Smooth muscle cell (in vitro differentiated cells): ENCODE results near the gene CHODL. TPM values are rescaled to one million over a fixed set of nuclear protein-coding genes. Genes with fewer than 3 reads are reported as not detected.

ENCODE experiments used
- DNase-seq: peaks from one replicate; lab custom pipeline; 2025; ENCODE audit not compliant: unreplicated experiment; lab: John Stamatoyannopoulos, UW
- H2AFZ ChIP-seq: fragments of 200-600 bp; sonication (generic); 2 replicates; pipeline ENCODE4 v1.6.0; 2016; ENCODE audit warnings: antibody characterized with exemption, low read depth, mild to moderate bottlenecking
- H3F3A ChIP-seq: fragments of 200-600 bp; sonication (generic); 2 replicates; pipeline ENCODE4 v1.6.0; 2017; ENCODE audit warnings: antibody characterized with exemption, low read depth
- H3K27ac ChIP-seq: fragments of 200-600 bp; sonication (generic); 2 replicates; pipeline ENCODE4 v1.5.1; 2016; ENCODE audit warnings: low read depth, mild to moderate bottlenecking
- H3K27me3 ChIP-seq: fragments of 200-600 bp; sonication (generic); 2 replicates; pipeline ENCODE4 v1.6.1; 2016; ENCODE audit warnings: low read depth, mild to moderate bottlenecking
- H3K36me3 ChIP-seq: fragments of 200-600 bp; sonication (generic); 2 replicates; pipeline ENCODE4 v1.5.1; 2016; ENCODE audit warnings: low read depth
- H3K4me1 ChIP-seq: fragments of 200-600 bp; sonication (generic); 2 replicates; pipeline ENCODE4 v1.5.1; 2016; ENCODE audit warnings: low read depth
- H3K4me2 ChIP-seq: fragments of 200-600 bp; sonication (generic); 2 replicates; pipeline ENCODE4 v1.6.0; 2016; ENCODE audit warnings: mild to moderate bottlenecking
- H3K4me3 ChIP-seq: fragments of 200-600 bp; sonication (generic); 2 replicates; pipeline ENCODE4 v1.5.1; 2016; ENCODE audit warnings: mild to moderate bottlenecking
- H3K79me2 ChIP-seq: fragments of 200-600 bp; sonication (generic); 2 replicates; pipeline ENCODE4 v1.6.0; 2016; ENCODE audit warnings: low read depth, mild to moderate bottlenecking
- H3K9ac ChIP-seq: fragments of 200-600 bp; sonication (generic); 2 replicates; pipeline ENCODE4 v1.6.0; 2016; ENCODE audit warnings: low read depth
- H3K9me3 ChIP-seq: fragments of 200-600 bp; sonication (generic); replicated peaks from 2 replicates; pipeline ENCODE4 v1.5.1; 2016; ENCODE audit warnings: low read depth
- H4K20me1 ChIP-seq: fragments of 200-600 bp; sonication (generic); 2 replicates; pipeline ENCODE4 v1.6.0; 2016; ENCODE audit warnings: low read depth
- CTCF ChIP-seq: fragments of 200-600 bp; sonication (generic); IDR thresholded peaks from 2 replicates; pipeline ENCODE4 v1.5.1; 2017; ENCODE audit warnings: borderline replicate concordance, mild to moderate bottlenecking, antibody characterized with exemption; ENCODE audit not compliant: insufficient read depth, poor library complexity, severe bottlenecking
- WGBS: methylation state at CpG from one replicate; pipeline ENCODE4 v1.1.7; 2016; ENCODE audit warnings: low lambda C conversion rate; 5-methylcytosine and 5-hydroxymethylcytosine counted together
- polyA plus RNA-seq: library from polyadenylated mRNA; unstranded; fragments of >200 nt; fragmentation: Nextera tagmentation; extraction: Ambion mirVana; gene quantifications from 2 replicates; pipeline ENCODE4 v1.2.1, GENCODE V29; 2016
- total RNA-seq: library from RNA; depleted of rRNA; stranded (reverse); fragments of >200 nt; gene quantifications from 2 replicates; pipeline ENCODE4 v1.2.3, GENCODE V29; 2014

The CHODL gene
- total and polyA plus RNA-seq, 2 experiments from 2014 or later: not detected

- Histone ChIP-seq H3K27me3 (no peaks in the 10 kb centered on the region), H3K79me2 (no peaks in the 10 kb centered on the region), H3K4me3 (no peak overlapping the region), H3K9ac (no peak overlapping the region), H4K20me1 (no peaks in the 10 kb centered on the region), H3K36me3 (no peaks in the 10 kb centered on the region), H3F3A (no peaks in the 10 kb centered on the region), H3K4me2 (no peak overlapping the region), H3K27ac (no peak overlapping the region), H3K9me3 (no peaks in the 10 kb centered on the region), H2AFZ (no peak overlapping the region), H3K4me1 (no peaks in the 10 kb centered on the region)
- DNase-seq: no peak
- no peak for TF ChIP-seq CTCF
- WGBS: 77% methylated on average over 5 of the region's 5 CpGs
Measured at GRCh38 chr21:18274370-18274769, 29.7 kb downstream of the CHODL start.

- WGBS: 68% methylated on average over 3 of the region's 3 CpGs
- Histone ChIP-seq H3K4me2 (no peak overlapping the region), H3K27me3 (no peaks in the 10 kb centered on the region), H3K4me3 (no peak overlapping the region), H3K9ac (no peak overlapping the region), H3K9me3 (no peaks in the 10 kb centered on the region), H3K27ac (no peak overlapping the region), H3F3A (no peaks in the 10 kb centered on the region), H3K4me1 (no peaks in the 10 kb centered on the region), H3K79me2 (no peaks in the 10 kb centered on the region), H4K20me1 (no peaks in the 10 kb centered on the region), H3K36me3 (no peaks in the 10 kb centered on the region), H2AFZ (no peak overlapping the region)
- no peak for DNase-seq
- no peak for TF ChIP-seq CTCF
Measured at GRCh38 chr21:18275781-18276180, 31.1 kb downstream of the CHODL start.

- no peak for TF ChIP-seq CTCF
- no peak for DNase-seq
- Histone ChIP-seq H2AFZ (no peak overlapping the region), H3F3A (no peaks in the 10 kb centered on the region), H3K9me3 (no peaks in the 10 kb centered on the region), H3K4me3 (no peak overlapping the region), H3K27ac (no peak overlapping the region), H3K4me1 (no peaks in the 10 kb centered on the region), H3K4me2 (no peak overlapping the region), H4K20me1 (no peaks in the 10 kb centered on the region), H3K36me3 (no peaks in the 10 kb centered on the region), H3K79me2 (no peaks in the 10 kb centered on the region), H3K27me3 (no peaks in the 10 kb centered on the region), H3K9ac (no peak overlapping the region)
- WGBS: 84% methylated on average over 4 of the region's 4 CpGs
Measured at GRCh38 chr21:18285379-18285778, 40.7 kb downstream of the CHODL start.

- TF ChIP-seq CTCF: no peak
- Histone ChIP-seq H3K9ac (no peak overlapping the region), H3K27me3 (peaks cover 9% of the 10 kb centered on the region), H2AFZ (no peak overlapping the region), H3K4me1 (no peaks in the 10 kb centered on the region), H3F3A (no peaks in the 10 kb centered on the region), H3K79me2 (no peaks in the 10 kb centered on the region), H3K4me2 (no peak overlapping the region), H3K27ac (no peak overlapping the region), H4K20me1 (no peaks in the 10 kb centered on the region), H3K9me3 (no peaks in the 10 kb centered on the region), H3K36me3 (no peaks in the 10 kb centered on the region), H3K4me3 (no peak overlapping the region)
- WGBS: 81% methylated on average over 2 of the region's 2 CpGs
- DNase-seq: no peak
Measured at GRCh38 chr21:18289876-18290275, 45.2 kb downstream of the CHODL start.
